Adrenal gland (tissue), 5 donors: ENCODE results near the gene SNX32.

ENCODE experiments used
- CTCF ChIP-seq, 6 experiments: fragments of 450-650 bp in 4 of 6; fragments of 200-600 bp in 2 of 6; sonication (generic) in 1 of 6; IDR thresholded peaks; 1 replicate in 5 of 6; 2 replicates in 1 of 6; pipeline versions ENCODE4 v1.5.1 to v1.8.0; 2016 to 2021; ENCODE audit warnings: antibody characterized with exemption in 6 of 6, mild to moderate bottlenecking in 2 of 6, moderate library complexity in 1 of 6
- POLR2A ChIP-seq, 2 donors: fragments of 450-650 bp; IDR thresholded peaks; one replicate each; pipeline ENCODE4 v1.6.1; 2017; ENCODE audit warnings: antibody characterized with exemption in 2 of 2, mild to moderate bottlenecking in 2 of 2, moderate library complexity in 1 of 2
- donor health status: DM: no; HTN: no; CAD: no.

- TF ChIP-seq POLR2A (IDR thresholded peaks at IDR 0.05) (peak; percentile 99), CTCF (IDR thresholded peaks at IDR 0.05) (peak in 1 of 6 experiments; percentile 8)
Measured at GRCh38 chr11:65857853-65858680, 24.3 kb downstream of the SNX32 start, which contains the start of gene CFL1.
